Left ventricle myocardium inferior (tissue), 1 donor: Measurements from ENCODE around the gene ST7. TPM values are rescaled to one million over a fixed set of nuclear protein-coding genes. Genes with fewer than 3 reads are reported as not detected.
"Not testable (repeated sequence)": the region's sequence is repeated elsewhere in the genome, so short reads cannot be mapped to it uniquely, and the experiment has no call there.

Source experiments
- DNase-seq: peaks from one replicate; pipeline ENCODE4 v3.0.0-alpha.2; 2020
- H3K27ac ChIP-seq: fragments of 200-600 bp; replicated peaks from 2 replicates; pipeline ENCODE4 v1.8.0; 2021
- H3K27me3 ChIP-seq: fragments of 200-600 bp; 2 replicates; pipeline ENCODE4 v1.8.0; 2021; ENCODE audit warnings: low read depth
- H3K36me3 ChIP-seq: fragments of 200-600 bp; 2 replicates; pipeline ENCODE4 v1.8.0; 2021
- H3K4me1 ChIP-seq: fragments of 200-600 bp; 2 replicates; pipeline ENCODE4 v1.8.0; 2021
- H3K4me3 ChIP-seq: fragments of 200-600 bp; 2 replicates; pipeline ENCODE4 v1.8.0; 2021; ENCODE audit warnings: mild to moderate bottlenecking, moderate library complexity
- H3K9me3 ChIP-seq: fragments of 200-600 bp; replicated peaks from 2 replicates; pipeline ENCODE4 v1.8.0; 2021
- CTCF ChIP-seq: fragments of 200-600 bp; IDR thresholded peaks from 2 replicates; pipeline ENCODE4 v1.8.0; 2021; ENCODE audit warnings: antibody characterized with exemption, mild to moderate bottlenecking, borderline replicate concordance
- intact Hi-C: fragments of 100-400 bp; cut with micrococcal nuclease; formaldehyde crosslinking; loops from one replicate; pipeline ENCODE4 v1.11.0; 2022
- total RNA-seq: library from RNA; stranded (reverse); fragmentation: NEBNext Ultra II Directional; extraction: Animal tissue kit (Norgen Biotek cat#: 25700); gene quantifications from one replicate; pipeline ENCODE4 v1.2.1, GENCODE V29; 2021
- donor health status: DM: no; HTN: yes; CAD: no; lungs with severe emphysema.

The ST7 gene
- total RNA-seq, 1 donor from 2014 or later: 28.5 TPM

- Histone ChIP-seq H3K4me3 (no peak overlapping the region), H3K4me1 (peaks cover 38% of the 10 kb centered on the region), H3K36me3 (peaks cover 8% of the 10 kb centered on the region), H3K27me3 (no peaks in the 10 kb centered on the region), H3K27ac (no peak overlapping the region), H3K9me3 (no peaks in the 10 kb centered on the region)
- intact Hi-C loops: no loop called here
- DNase-seq: no peak
- TF ChIP-seq CTCF: no peak
Observed at GRCh38 chr7:117116211-117116610, 162.9 kb downstream of the ST7 start.

DNA sequence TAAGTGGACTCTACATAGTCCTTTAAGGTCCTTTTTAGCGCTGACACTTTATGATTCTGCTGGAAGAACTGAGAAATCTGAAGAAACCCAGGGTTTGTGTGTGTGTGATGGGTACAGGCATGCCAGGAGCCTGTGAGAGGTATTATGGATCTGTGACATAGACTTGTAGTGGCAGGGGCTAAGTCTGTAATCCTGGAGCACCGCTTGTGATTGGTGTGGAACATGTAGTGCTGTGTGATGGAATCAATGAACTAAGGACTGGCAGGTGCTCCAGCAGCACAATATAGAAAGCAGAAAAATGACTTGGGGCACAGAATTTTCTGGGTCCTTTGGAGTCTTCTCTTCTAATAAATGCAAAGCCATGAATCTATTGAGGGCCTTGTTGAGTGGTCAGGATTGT lies 163.9 kb downstream of the ST7 start:
- intact Hi-C loops: no loop called here
- Histone ChIP-seq H3K27ac (no peak overlapping the region), H3K4me3 (no peak overlapping the region), H3K27me3 (no peaks in the 10 kb centered on the region), H3K9me3 (no peaks in the 10 kb centered on the region), H3K4me1 (peaks cover 28% of the 10 kb centered on the region), H3K36me3 (peaks cover 8% of the 10 kb centered on the region)
- no peak for DNase-seq
- TF ChIP-seq CTCF: no peak

GRCh38 chr7:117118579-117119180 lies 165.4 kb downstream of the ST7 start:
- DNase-seq: no peak
- Histone ChIP-seq H3K9me3 (no peaks in the 10 kb centered on the region), H3K27me3 (no peaks in the 10 kb centered on the region), H3K4me3 (no peak overlapping the region), H3K27ac (no peak overlapping the region), H3K4me1 (peaks cover 29% of the 10 kb centered on the region), H3K36me3 (peaks cover 8% of the 10 kb centered on the region)
- intact Hi-C loops: no loop called here
- TF ChIP-seq CTCF: no peak

DNA sequence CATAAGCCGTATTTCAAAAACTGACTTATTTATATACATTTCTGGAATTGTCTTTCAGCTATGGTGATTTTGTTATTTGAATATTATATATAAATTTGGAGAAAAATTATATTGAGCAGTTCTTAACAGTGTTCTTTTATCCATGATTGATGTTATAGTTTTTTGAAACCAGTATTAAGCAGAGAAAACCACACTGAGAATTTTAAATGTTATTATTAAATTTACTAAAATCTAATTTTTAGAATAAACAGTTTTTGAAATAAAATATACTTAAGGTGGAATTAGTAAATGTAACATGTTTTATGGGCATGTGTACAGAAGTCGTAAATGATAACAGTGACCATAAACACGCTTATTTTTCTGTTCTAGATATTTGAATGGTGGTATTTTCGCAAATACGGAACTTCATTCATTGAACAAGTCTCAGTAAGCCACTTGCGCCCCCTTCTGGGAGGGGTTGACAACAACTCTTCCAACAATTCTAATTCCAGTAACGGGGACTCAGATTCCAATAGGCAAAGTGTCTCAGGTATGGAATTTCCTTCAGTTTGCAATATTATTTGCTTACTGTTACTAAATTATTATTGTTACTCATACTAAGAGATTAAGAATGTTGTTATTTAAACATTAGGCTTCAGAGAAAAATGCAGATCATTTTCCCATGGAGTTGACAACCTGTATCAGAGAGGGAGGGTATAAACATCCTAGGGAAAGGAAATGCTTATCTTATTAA lies 166.1 kb downstream of the ST7 start:
- Histone ChIP-seq H3K36me3 (peaks cover 8% of the 10 kb centered on the region), H3K27ac (no peak overlapping the region), H3K4me3 (no peak overlapping the region), H3K27me3 (no peaks in the 10 kb centered on the region), H3K9me3 (no peaks in the 10 kb centered on the region), H3K4me1 (peaks cover 29% of the 10 kb centered on the region)
- intact Hi-C loops: no loop called here
- DNase-seq: peak; percentile 72
- peak; percentile 91 for TF ChIP-seq CTCF

GRCh38 chr7:117120321-117120720 lies 167.0 kb downstream of the ST7 start:
- intact Hi-C loops: loop anchor here (2.0 to 5.0 kb wide), 2 partner anchors 132 to 188 kb away; no protein-coding TSS in a partner anchor
- not testable (repeated sequence) for H3K27ac ChIP-seq, H3K36me3 ChIP-seq, H3K9me3 ChIP-seq, H3K27me3 ChIP-seq, DNase-seq, H3K4me3 ChIP-seq
- peaks cover 36% of the 10 kb centered on the region for H3K4me1 ChIP-seq

GRCh38 chr7:117122036-117122435 lies 168.7 kb downstream of the ST7 start:
- not testable (repeated sequence) for DNase-seq, H3K27me3 ChIP-seq, H3K36me3 ChIP-seq, H3K9me3 ChIP-seq, H3K27ac ChIP-seq, H3K4me3 ChIP-seq
- peaks cover 41% of the 10 kb centered on the region for H3K4me1 ChIP-seq
- intact Hi-C loops: loop anchor here (5.0 kb wide), 1 partner anchor 190 kb away; no protein-coding TSS in a partner anchor
